ENCODE measurements around the gene NINL.

The NINL gene

DNA sequence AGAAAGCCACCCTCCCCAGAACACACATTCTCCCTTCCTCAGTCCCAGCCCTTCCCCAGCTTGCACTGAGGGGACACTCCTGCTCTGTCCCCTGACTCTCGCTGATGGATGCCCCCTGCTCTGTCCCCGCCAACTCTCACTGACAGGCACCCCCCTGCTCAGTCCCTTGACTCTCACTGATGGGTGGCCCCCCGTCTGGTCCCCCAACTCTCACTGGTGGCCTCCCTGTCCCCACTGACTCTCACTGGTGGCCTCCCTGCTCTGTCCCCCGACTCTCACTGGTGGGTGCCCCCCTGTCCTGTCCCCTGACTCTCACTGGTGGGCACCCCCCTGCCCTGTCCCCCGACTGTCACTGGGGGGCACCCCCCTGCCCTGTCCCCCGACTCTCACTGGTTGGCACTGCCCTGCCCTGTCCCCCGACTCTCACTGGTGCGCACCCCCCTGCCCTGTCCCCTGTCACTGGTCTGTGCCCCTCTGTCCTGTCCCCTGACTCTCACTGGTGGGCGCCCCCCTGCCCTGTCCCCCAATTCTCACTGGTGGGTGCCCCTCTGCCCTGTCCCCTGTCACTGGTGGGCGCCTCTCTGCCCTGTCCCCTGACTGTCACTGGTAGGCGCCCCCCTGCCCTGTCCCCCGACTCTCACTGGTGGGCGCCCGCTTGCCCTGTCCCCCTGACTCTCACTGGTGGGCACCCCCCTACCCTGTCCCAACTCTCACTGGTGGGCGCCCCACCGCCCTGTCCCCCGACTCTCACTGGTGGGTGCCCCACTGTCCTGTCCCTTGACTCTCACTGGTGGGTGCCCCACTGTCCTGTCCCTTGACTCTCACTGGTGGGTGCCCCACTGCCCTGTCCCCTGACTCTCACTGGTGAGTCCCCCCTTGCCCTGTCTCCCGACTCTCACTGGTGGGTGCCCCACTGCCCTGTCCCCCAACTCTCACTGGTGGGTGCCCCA lies 116.9 kb downstream of the NINL start:
- TF ChIP-seq, protein P1, sequence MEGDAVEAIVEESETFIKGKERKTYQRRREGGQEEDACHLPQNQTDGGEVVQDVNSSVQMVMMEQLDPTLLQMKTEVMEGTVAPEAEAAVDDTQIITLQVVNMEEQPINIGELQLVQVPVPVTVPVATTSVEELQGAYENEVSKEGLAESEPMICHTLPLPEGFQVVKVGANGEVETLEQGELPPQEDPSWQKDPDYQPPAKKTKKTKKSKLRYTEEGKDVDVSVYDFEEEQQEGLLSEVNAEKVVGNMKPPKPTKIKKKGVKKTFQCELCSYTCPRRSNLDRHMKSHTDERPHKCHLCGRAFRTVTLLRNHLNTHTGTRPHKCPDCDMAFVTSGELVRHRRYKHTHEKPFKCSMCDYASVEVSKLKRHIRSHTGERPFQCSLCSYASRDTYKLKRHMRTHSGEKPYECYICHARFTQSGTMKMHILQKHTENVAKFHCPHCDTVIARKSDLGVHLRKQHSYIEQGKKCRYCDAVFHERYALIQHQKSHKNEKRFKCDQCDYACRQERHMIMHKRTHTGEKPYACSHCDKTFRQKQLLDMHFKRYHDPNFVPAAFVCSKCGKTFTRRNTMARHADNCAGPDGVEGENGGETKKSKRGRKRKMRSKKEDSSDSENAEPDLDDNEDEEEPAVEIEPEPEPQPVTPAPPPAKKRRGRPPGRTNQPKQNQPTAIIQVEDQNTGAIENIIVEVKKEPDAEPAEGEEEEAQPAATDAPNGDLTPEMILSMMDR (IDR thresholded peaks at IDR 0.05), result no peak

DNA sequence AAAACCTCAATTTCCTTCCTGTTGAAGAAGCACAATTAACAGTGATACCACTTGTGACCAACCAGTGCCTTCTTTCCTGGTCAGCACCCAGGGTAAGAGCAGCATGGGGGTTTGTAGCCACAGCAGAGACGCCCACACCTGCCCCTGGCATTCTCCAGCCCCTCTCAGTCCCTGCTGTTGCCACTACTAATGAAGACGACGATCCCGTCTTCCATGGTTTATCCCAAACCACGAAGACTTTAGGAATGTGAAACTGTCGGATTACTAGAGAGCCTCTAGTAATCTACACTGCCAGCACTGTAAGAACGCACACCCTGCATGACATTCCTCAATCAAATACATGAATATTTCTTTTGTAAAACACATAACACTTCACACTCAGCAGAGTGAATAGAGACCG lies 117.9 kb downstream of the NINL start:
- TF ChIP-seq, protein P1 (IDR thresholded peaks at IDR 0.05), result no peak

DNA sequence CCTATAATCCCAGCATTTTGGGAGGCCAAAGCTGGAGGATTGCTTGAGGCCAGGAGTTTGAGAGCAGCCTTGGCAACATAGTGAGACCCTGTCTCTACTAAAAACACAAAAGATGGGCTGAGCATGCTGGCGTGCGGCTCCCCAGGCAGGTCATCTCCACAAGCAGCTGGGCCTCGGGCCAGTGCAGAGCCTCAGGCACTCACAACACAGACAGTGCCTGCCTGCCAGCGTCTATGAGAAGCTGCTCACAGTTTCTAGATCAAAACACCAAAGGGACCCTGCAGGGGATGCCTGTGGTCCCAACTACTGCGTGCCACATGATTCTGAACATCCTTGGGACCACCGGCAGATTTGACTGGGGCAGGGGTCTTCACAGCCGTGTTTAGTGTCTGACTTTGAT lies 118.5 kb downstream of the NINL start:
- TF ChIP-seq, protein P1 (IDR thresholded peaks at IDR 0.05), result no peak

DNA sequence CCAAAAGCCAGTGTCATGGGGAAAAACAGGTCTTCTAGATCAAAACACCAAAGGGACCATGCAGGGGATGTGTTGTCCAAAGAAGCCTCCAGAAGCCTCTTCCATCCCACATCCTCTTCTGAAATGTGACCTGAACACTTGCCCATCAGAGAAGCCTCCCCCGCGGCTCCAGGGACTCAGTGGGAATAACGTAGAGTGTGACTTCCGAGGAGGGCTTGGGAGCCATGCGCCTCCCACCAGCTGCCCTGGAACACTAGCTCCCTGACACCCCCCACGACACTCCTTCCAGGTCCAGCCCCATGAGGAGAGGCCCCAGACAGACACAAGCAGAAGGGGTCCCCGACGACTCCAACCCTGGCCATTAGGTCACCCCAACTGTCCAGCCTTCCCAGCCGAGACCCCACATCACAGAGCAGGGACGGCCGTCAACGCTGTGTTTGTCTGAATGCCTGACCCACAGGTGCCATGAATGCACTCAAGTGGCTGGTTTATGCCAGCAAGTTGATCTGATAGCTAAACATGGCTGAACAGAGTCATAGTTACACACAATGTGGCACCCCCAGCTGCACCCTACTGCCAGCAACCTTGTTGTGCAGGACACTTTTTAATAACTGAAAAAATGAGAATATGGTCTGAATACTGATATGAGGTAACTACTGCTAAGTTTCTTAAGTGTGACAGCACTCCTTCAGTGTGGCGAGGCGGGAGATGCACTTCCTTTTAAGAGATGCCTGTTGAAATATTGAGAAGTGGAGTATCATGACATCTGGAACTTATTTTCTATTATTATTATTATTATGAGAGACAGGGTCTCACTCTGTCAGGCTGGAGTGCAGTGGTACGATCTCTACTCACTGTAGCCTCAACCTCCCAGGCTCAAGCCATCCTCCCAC lies 119.8 kb downstream of the NINL start:
- TF ChIP-seq, protein P1 (IDR thresholded peaks at IDR 0.05), result no peak

DNA sequence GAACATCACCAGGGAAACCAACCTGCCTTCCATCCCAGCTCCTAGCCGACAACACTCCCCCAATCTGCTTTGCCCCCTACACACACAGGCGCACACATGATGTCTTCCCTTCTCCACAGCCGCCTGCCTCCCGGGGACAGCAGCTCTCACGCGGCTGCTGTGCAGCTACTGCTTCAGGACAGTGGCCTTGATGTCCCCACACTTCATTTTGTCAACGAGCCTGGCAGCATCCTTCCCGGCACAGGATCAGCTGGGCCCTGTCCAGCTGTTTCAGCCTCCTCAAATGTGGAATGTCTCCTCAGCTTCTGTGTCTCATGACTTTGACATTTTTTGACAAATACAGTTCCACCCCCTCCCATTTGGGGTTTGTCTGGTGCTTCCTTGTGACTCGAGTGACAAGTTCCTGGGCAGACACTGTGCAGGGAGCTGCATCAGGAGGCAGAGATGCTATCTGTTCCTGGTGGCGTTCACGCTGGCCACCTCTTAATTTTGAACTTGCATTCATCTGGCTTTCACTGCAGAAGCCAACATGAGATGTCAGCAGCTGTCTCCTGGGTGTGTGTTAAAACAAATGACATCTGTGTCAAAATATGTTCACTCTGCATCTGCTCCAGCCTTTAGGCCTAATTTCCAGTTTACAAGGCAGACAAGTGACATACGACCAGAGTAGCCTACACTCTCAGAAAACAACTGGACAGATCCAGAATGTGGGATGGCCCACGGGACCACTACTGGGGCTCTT lies 120.7 kb downstream of the NINL start:
- TF ChIP-seq, protein P1 (IDR thresholded peaks at IDR 0.05), result no peak

DNA sequence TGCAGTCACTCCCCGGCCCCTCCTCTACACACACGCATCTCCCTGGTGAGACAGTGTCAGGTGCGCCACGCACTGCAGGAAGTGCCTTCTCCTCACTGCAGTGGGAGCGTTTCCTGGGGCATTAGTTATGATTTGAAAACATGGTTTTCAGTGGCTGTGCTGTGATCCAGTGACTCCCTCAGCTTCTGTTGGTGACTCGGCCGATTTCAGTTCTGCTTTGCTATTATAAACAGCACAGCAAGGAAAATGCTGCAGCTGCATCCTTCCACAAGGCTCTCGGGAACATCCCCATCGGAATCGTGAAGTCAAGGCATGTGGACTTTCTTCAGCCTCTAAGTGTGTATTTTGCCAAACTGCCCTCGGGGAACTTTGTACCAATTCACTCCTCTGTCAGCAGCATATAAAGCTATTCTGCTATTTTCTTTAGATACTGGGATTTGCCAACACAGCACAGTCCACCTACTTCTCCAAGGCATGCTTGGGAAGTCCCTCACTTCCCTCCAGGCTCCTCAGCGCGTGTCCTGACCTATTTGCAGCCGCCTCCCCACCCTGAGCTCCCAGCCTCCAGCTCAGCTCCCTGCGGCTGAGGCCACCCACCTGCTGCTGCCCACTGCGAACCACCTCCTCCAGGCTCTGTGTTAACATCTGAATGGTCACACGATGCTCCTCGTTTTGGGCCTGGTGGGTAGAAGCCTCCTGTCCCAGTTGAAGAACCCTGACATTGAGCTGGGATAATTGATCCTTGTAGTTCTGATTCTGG lies 123.4 kb downstream of the NINL start:
- TF ChIP-seq, protein P1 (IDR thresholded peaks at IDR 0.05), result no peak
